ENCODE measurements around the gene SPC25. TPM values are rescaled to one million over a fixed set of nuclear protein-coding genes. Genes with fewer than 3 reads are reported as not detected.

Gene SPC25
- total and polyA plus RNA-seq, 9 of the 15 experiments (the other 6 are each of a cell fraction or from before 2014, with no cell fraction given): 44.8 to 100 (median 75.0) TPM

DNA sequence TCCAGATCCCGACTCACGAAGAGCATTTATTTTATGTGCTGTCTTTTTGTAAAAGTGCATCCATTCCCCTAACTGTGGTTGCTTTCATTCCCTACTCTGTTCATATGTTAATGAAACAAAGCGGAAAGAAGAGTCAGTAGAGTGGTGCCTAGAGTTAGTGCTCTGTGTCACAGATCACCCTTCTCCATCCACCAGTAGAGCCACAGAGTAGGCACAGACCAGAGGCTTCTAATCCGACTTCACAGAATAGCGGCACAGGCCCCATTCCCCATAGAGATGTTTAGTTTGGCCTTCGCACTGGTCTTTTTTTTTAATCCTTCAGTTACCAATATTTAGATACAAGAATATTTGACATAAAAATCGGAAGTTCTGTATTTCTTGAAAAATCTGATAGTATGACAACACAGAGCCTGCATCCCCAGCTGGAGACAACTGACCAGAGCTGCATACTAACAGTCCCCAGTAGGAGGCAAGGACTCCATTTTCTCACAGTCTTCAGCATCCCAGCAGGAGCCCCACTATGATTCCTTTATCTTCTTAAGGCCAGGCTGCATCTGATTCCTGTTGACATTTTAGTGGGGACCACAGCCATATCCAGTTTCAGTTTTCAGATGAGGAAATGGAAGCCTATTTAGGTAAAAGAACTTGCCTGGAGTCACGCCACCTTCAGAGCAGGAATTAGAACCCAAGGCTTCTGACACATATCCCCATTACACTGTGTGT is 17.9 kb upstream of the SPC25 start (continued):
- TF ChIP-seq, protein P1, sequence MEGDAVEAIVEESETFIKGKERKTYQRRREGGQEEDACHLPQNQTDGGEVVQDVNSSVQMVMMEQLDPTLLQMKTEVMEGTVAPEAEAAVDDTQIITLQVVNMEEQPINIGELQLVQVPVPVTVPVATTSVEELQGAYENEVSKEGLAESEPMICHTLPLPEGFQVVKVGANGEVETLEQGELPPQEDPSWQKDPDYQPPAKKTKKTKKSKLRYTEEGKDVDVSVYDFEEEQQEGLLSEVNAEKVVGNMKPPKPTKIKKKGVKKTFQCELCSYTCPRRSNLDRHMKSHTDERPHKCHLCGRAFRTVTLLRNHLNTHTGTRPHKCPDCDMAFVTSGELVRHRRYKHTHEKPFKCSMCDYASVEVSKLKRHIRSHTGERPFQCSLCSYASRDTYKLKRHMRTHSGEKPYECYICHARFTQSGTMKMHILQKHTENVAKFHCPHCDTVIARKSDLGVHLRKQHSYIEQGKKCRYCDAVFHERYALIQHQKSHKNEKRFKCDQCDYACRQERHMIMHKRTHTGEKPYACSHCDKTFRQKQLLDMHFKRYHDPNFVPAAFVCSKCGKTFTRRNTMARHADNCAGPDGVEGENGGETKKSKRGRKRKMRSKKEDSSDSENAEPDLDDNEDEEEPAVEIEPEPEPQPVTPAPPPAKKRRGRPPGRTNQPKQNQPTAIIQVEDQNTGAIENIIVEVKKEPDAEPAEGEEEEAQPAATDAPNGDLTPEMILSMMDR (IDR thresholded peaks at IDR 0.05 in 2 of 3, conservative IDR thresholded peaks at IDR 0.05 in 1 of 3; ENCODE audit: insufficient read depth in 2 of 3, low read depth in 1 of 3, low read length in 3 of 3): peak; percentile 5 to 44 (median 22); a peak in 3 of 6 replicates
- peak; percentile 54 for TF ChIP-seq TAL1 (IDR thresholded peaks at IDR 0.05)
- TF ChIP-seq YY1 (IDR thresholded peaks at IDR 0.05; ENCODE audit: borderline replicate concordance in 1 of 3, control insufficient read depth in 1 of 3, extremely low read depth in 1 of 3, insufficient read depth in 3 of 3, insufficient read length in 1 of 3, insufficient replicate concordance in 2 of 3, low read depth in 1 of 3, low read length in 2 of 3): peak in 1 of 3 experiments; percentile 75
- no peak for TF ChIP-seq TRIM24 (IDR thresholded peaks at IDR 0.05)
- peak; percentile 71 for TF ChIP-seq CBFA2T3 (IDR thresholded peaks at IDR 0.05)
- no peak for TF ChIP-seq ELF4 (CRISPR knock-in tag; IDR thresholded peaks at IDR 0.05)
- 0 out of 2 replicates have a peak, but pooled peaks have one; percentile 24 for TF ChIP-seq KLF16 (IDR thresholded peaks at IDR 0.05)
- no peak for TF ChIP-seq ZNF41 (CRISPR knock-in tag; conservative IDR thresholded peaks at IDR 0.05)
- no peak for TF ChIP-seq PML (IDR thresholded peaks at IDR 0.05; ENCODE audit: low read length)
- TF ChIP-seq RCOR1 (IDR thresholded peaks at IDR 0.05; ENCODE audit: borderline replicate concordance in 1 of 2, low read depth in 2 of 2, low read length in 2 of 2): peak in 1 of 2 experiments; percentile 88; a peak in 2 of 4 replicates
- TF ChIP-seq POU5F1 (IDR thresholded peaks at IDR 0.05; ENCODE audit: borderline replicate concordance, low read depth, low read length, partially characterized antibody): no peak
- peak in 1 of 2 experiments; percentile 81; a peak in 2 of 4 replicates for TF ChIP-seq FOXA3 (CRISPR knock-in tag; conservative IDR thresholded peaks at IDR 0.05 in 1 of 2, IDR thresholded peaks at IDR 0.05 in 1 of 2)
- TF ChIP-seq NR2F6 (CRISPR knock-in tag; IDR thresholded peaks at IDR 0.05): no peak
- 0 out of 2 replicates have a peak, but pooled peaks have one; percentile 43 for TF ChIP-seq STAT5A (IDR thresholded peaks at IDR 0.05; ENCODE audit: borderline replicate concordance, low read length)
- TF ChIP-seq, protein P2, sequence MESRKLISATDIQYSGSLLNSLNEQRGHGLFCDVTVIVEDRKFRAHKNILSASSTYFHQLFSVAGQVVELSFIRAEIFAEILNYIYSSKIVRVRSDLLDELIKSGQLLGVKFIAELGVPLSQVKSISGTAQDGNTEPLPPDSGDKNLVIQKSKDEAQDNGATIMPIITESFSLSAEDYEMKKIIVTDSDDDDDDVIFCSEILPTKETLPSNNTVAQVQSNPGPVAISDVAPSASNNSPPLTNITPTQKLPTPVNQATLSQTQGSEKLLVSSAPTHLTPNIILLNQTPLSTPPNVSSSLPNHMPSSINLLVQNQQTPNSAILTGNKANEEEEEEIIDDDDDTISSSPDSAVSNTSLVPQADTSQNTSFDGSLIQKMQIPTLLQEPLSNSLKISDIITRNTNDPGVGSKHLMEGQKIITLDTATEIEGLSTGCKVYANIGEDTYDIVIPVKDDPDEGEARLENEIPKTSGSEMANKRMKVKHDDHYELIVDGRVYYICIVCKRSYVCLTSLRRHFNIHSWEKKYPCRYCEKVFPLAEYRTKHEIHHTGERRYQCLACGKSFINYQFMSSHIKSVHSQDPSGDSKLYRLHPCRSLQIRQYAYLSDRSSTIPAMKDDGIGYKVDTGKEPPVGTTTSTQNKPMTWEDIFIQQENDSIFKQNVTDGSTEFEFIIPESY (CRISPR knock-in tag; IDR thresholded peaks at IDR 0.05): peak; percentile 58; the same call in 1 of the 2 replicates
- TF ChIP-seq KDM1A (IDR thresholded peaks at IDR 0.05): peak; percentile 41 to 49; a peak in 3 of 4 replicates
- TF ChIP-seq FOXK2 (conservative IDR thresholded peaks at IDR 0.05 in 1 of 2, IDR thresholded peaks at IDR 0.05 in 1 of 2; ENCODE audit: low read depth in 2 of 2): peak; percentile 20 to 38; a peak in 1 of 4 replicates
- peak; percentile 81; the same call in 1 of the 2 replicates for TF ChIP-seq CTBP1 (IDR thresholded peaks at IDR 0.05; ENCODE audit: borderline replicate concordance)
- peak in 1 of 2 experiments; percentile 54; a peak in 1 of 4 replicates for TF ChIP-seq SRF (CRISPR knock-in tag; IDR thresholded peaks at IDR 0.05)
- TF ChIP-seq TEAD1 (CRISPR knock-in tag; IDR thresholded peaks at IDR 0.05): 0 out of 4 replicates have a peak, but pooled peaks of 1 of the 2 experiments have one; percentile 58
- TF ChIP-seq, protein P3, sequence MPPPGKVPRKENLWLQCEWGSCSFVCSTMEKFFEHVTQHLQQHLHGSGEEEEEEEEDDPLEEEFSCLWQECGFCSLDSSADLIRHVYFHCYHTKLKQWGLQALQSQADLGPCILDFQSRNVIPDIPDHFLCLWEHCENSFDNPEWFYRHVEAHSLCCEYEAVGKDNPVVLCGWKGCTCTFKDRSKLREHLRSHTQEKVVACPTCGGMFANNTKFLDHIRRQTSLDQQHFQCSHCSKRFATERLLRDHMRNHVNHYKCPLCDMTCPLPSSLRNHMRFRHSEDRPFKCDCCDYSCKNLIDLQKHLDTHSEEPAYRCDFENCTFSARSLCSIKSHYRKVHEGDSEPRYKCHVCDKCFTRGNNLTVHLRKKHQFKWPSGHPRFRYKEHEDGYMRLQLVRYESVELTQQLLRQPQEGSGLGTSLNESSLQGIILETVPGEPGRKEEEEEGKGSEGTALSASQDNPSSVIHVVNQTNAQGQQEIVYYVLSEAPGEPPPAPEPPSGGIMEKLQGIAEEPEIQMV (tag; conservative IDR thresholded peaks at IDR 0.05; ENCODE audit: low read depth): no peak

Measured in K562 (cell line).